A673 (cell line): ENCODE measurements around the gene SPRED1.

Experiments used
- CTCF ChIP-seq: fragments of 300-800, 200-600 bp; sonication (generic); conservative IDR thresholded peaks from 2 replicates; pipeline ENCODE4 v1.5.1; 2017; ENCODE audit warnings: low read depth, mild to moderate bottlenecking, antibody characterized with exemption, low read length, moderate library complexity, mixed read lengths
- EZH2 ChIP-seq: fragments of 200-600 bp; sonication (generic); IDR thresholded peaks from 2 replicates; pipeline ENCODE4 v1.6.1; 2017; ENCODE audit warnings: borderline replicate concordance, low read depth, mild to moderate bottlenecking, mixed read lengths, antibody characterized with exemption, low read length; ENCODE audit not compliant: poor library complexity, severe bottlenecking

GRCh38 chr15:38243278-38244055 is 9.2 kb upstream of the SPRED1 start:
- TF ChIP-seq CTCF (no peak), EZH2 (no peak)
